Measurements from ENCODE around the gene NPBWR2. TPM values are rescaled to one million over a fixed set of nuclear protein-coding genes. Genes with fewer than 3 reads are reported as not detected.

The NPBWR2 gene
- total and polyA plus RNA-seq, 2 experiments from 2014 or later, result not detected

DNA sequence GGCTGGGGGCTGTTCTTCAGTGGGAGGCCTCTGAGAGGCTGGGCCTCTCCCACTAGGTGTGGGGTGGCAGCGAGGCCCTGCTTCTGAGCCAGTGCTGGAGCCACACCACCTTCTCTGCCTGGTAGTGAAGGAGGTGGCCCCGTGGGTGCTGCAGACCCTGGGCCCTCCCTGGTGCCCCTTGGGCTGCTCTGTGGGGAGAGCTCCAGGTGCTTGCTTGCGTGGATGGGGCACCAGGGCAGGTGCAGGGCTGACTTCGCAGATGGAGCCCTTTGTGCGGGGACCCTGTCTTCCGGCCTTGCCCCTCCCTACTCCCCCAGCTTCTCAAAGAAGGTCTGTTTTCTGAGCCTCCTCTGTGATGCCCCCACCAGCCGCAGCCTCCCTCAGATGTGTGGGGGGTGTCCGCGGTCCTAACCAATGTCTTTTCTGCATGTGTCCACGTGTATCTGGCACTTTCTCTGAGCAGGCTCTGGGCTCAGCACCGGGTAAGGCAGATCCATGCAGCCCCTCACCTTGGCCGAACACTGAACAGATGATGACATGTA lies 39.6 kb upstream of the NPBWR2 start:
- ATAC-seq (no peak), DNase-seq (ENCODE audit: low spot score) (no peak)
- H3K4me1 ChIP-seq (ENCODE audit: insufficient read depth), result peaks cover under 1% of the 10 kb centered on the region; the same call in 1 of the 2 replicates
- no peak overlapping the region for H3K4me3 ChIP-seq
- peaks cover 35% of the 10 kb centered on the region for H3K9me3 Mint-ChIP-seq
- no peaks in the 10 kb centered on the region for H3K36me3 ChIP-seq (ENCODE audit: insufficient read depth)
- H4K20me1 ChIP-seq (replicated peaks; ENCODE audit: insufficient read depth), result no peaks in the 10 kb centered on the region
- H3K27me3 Mint-ChIP-seq (ENCODE audit: insufficient read depth, low read depth, poor library complexity), result peaks cover 16% of the 10 kb centered on the region
- H3K9me2 ChIP-seq (ENCODE audit: insufficient read depth), result no peaks in the 10 kb centered on the region; the same call in 1 of the 2 replicates
- H3K27me3 ChIP-seq (ENCODE audit: insufficient read depth), result no peaks in the 10 kb centered on the region
- 0 out of 2 replicates have a peak, but pooled peaks cover 8% of the 10 kb centered on the region for H3F3A ChIP-seq (replicated peaks; ENCODE audit: low read depth)
- TF ChIP-seq EZH2 (IDR thresholded peaks at IDR 0.05; ENCODE audit: low read depth, unreplicated experiment) (no peak), EZH2phosphoT487 (IDR thresholded peaks at IDR 0.05; ENCODE audit: unreplicated experiment) (no peak), POLR2AphosphoS5 (IDR thresholded peaks at IDR 0.05; ENCODE audit: low read depth) (no peak), ZNF114 (CRISPR knock-in tag; IDR thresholded peaks at IDR 0.05) (no peak), REST (IDR thresholded peaks at IDR 0.05; ENCODE audit: unreplicated experiment) (no peak), ZNF462 (CRISPR knock-in tag; IDR thresholded peaks at IDR 0.05) (no peak), ETS1 (IDR thresholded peaks at IDR 0.05) (no peak), NANOG (IDR thresholded peaks at IDR 0.05; ENCODE audit: borderline replicate concordance) (no peak), JUNB (IDR thresholded peaks at IDR 0.05; ENCODE audit: unreplicated experiment) (no peak), CREB1 (CRISPR knock-in tag; IDR thresholded peaks at IDR 0.05; ENCODE audit: low read depth) (no peak), STAT1 (IDR thresholded peaks at IDR 0.05; ENCODE audit: unreplicated experiment) (no peak)
- TF ChIP-seq, protein P1, sequence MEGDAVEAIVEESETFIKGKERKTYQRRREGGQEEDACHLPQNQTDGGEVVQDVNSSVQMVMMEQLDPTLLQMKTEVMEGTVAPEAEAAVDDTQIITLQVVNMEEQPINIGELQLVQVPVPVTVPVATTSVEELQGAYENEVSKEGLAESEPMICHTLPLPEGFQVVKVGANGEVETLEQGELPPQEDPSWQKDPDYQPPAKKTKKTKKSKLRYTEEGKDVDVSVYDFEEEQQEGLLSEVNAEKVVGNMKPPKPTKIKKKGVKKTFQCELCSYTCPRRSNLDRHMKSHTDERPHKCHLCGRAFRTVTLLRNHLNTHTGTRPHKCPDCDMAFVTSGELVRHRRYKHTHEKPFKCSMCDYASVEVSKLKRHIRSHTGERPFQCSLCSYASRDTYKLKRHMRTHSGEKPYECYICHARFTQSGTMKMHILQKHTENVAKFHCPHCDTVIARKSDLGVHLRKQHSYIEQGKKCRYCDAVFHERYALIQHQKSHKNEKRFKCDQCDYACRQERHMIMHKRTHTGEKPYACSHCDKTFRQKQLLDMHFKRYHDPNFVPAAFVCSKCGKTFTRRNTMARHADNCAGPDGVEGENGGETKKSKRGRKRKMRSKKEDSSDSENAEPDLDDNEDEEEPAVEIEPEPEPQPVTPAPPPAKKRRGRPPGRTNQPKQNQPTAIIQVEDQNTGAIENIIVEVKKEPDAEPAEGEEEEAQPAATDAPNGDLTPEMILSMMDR (conservative IDR thresholded peaks at IDR 0.05; ENCODE audit: low read depth in 2 of 2), result no peak
- H3K27ac ChIP-seq (ENCODE audit: low read depth), result no peak overlapping the region
- no peak overlapping the region for H3K4me2 ChIP-seq
- no peak overlapping the region for H3K27ac Mint-ChIP-seq
- no peaks in the 10 kb centered on the region for H3K79me2 ChIP-seq (replicated peaks; ENCODE audit: insufficient read depth)
- peaks cover 12% of the 10 kb centered on the region; the same call in 2 of the 3 replicates for H3K36me3 Mint-ChIP-seq (ENCODE audit: low read depth)
- peaks cover 24% of the 10 kb centered on the region for H3K4me1 Mint-ChIP-seq
- H2AFZ ChIP-seq, result no peak overlapping the region
- no peak overlapping the region for H3K4me3 Mint-ChIP-seq

All from GM23338 (cell line).